NCI-H187 treated with DMSO at 0.1 percent for 48 hours (cell line): Measurements from ENCODE around the gene ANAPC1.
"Not testable (repeated sequence)": the region's sequence is repeated elsewhere in the genome, so short reads cannot be mapped to it uniquely, and the experiment has no call there.

Experiments
- DNase-seq: peaks from one replicate; lab custom pipeline; 2025; lab: John Stamatoyannopoulos, UW

The ANAPC1 gene

GRCh38 chr2:111883661-111884591 lies at the start of gene ANAPC1:
ANAPC1 (minus strand) TSS chr2:111884193; CDS start chr2:111880825, 3,368 bp downstream.
- no peak for DNase-seq

GRCh38 chr2:111932841-111933291 lies 48.9 kb upstream of the ANAPC1 start:
- DNase-seq, result no peak

GRCh38 chr2:111930875-111931274 lies 46.9 kb upstream of the ANAPC1 start:
- DNase-seq, result no peak

- no peak for DNase-seq
These were observed 46.4 kb upstream of the ANAPC1 start for GRCh38 chr2:111930409-111930808.

GRCh38 chr2:111927723-111928122 lies 43.7 kb upstream of the ANAPC1 start:
- DNase-seq, result no peak

GRCh38 chr2:111924617-111925107 lies 40.7 kb upstream of the ANAPC1 start:
- DNase-seq, result no peak

GRCh38 chr2:111923276-111923804 lies 39.3 kb upstream of the ANAPC1 start:
- no peak for DNase-seq

GRCh38 chr2:111919794-111920608 lies 36.0 kb upstream of the ANAPC1 start:
- DNase-seq, result no peak

- no peak for DNase-seq
These were observed 35.4 kb upstream of the ANAPC1 start for GRCh38 chr2:111919365-111919764.

GRCh38 chr2:111918383-111918806 lies 34.4 kb upstream of the ANAPC1 start:
- DNase-seq, result no peak

GRCh38 chr2:111917106-111917505 lies 33.1 kb upstream of the ANAPC1 start:
- DNase-seq, result no peak

- no peak for DNase-seq
These were observed 28.6 kb upstream of the ANAPC1 start for GRCh38 chr2:111912547-111912946.

- DNase-seq, result not testable (repeated sequence)
These were observed 27.4 kb upstream of the ANAPC1 start for GRCh38 chr2:111911295-111911977.

- no peak for DNase-seq
These were observed 26.8 kb upstream of the ANAPC1 start for GRCh38 chr2:111910609-111911277.

- DNase-seq, result not testable (repeated sequence)
These were observed 26.0 kb upstream of the ANAPC1 start for GRCh38 chr2:111909997-111910396.

GRCh38 chr2:111909079-111909478 lies 25.1 kb upstream of the ANAPC1 start:
- DNase-seq, result no peak

- DNase-seq, result no peak
These were observed 24.6 kb upstream of the ANAPC1 start for GRCh38 chr2:111908578-111908977.

- DNase-seq, result no peak
These were observed 22.2 kb upstream of the ANAPC1 start for GRCh38 chr2:111905990-111906735.

- not testable (repeated sequence) for DNase-seq
These were observed 21.5 kb upstream of the ANAPC1 start for GRCh38 chr2:111905475-111905869.

- DNase-seq, result no peak
These were observed 20.9 kb upstream of the ANAPC1 start for GRCh38 chr2:111904726-111905474.
